PC-9 (cell line): ENCODE results near the gene TMPRSS11A. TPM values are rescaled to one million over a fixed set of nuclear protein-coding genes. Genes with fewer than 3 reads are reported as not detected.

Source experiments
- BruUV-seq: library from RNA; stranded (reverse); fragments of 400-500 nt; replicated peaks from 2 replicates; lab custom pipeline; 2021; lab: Mats Ljungman, UMichigan
- CTCF ChIA-PET: fragments of 300-600 bp; sonication (Branson Sonifier 250); formaldehyde crosslinking; loops from one replicate; lab custom pipeline; 2022; ENCODE audit warnings: antibody characterized with exemption; lab: Charles Lee
- POLR2A ChIA-PET: fragments of 300-600 bp; sonication (Branson Sonifier 250); formaldehyde crosslinking; loops from one replicate; lab custom pipeline; 2022; ENCODE audit warnings: antibody characterized with exemption; ENCODE audit not compliant: unreplicated experiment; lab: Charles Lee
- DNase-seq, 2 experiments: peaks; one replicate each; pipeline versions ENCODE4 v3.0.0 to v3.0.0-alpha.2; 2015 to 2022; ENCODE audit warnings: mixed read lengths in 1 of 2
- H2AFZ ChIP-seq: fragments of 200-600 bp; sonication (generic); 2 replicates; pipeline ENCODE4 v1.8.1; 2017; ENCODE audit warnings: antibody characterized with exemption
- H3F3A ChIP-seq: fragments of 200-600 bp; sonication (generic); 2 replicates; pipeline ENCODE4 v1.8.1; 2017; ENCODE audit warnings: antibody characterized with exemption, mild to moderate bottlenecking, low read depth; ENCODE audit not compliant: insufficient read depth
- H3K27ac ChIP-seq: fragments of 200-600 bp; sonication (generic); 2 replicates; pipeline ENCODE4 v1.6.1; 2016; ENCODE audit warnings: mixed run types
- H3K27me3 ChIP-seq: fragments of 200-600 bp; sonication (generic); 2 replicates; pipeline ENCODE4 v1.6.1; 2016; ENCODE audit warnings: low read depth, mixed run types; ENCODE audit not compliant: insufficient read depth
- H3K36me3 ChIP-seq: fragments of 200-600 bp; sonication (generic); 2 replicates; pipeline ENCODE4 v1.6.1; 2016; ENCODE audit warnings: low read depth, mixed run types
- H3K4me1 ChIP-seq: fragments of 200-600 bp; sonication (generic); replicated peaks from 2 replicates; pipeline ENCODE4 v1.6.1; 2016; ENCODE audit warnings: mixed run types; ENCODE audit not compliant: insufficient read depth
- H3K4me2 ChIP-seq: fragments of 200-600 bp; sonication (generic); 2 replicates; pipeline ENCODE4 v1.6.1; 2017; ENCODE audit warnings: mixed run types
- H3K4me3 ChIP-seq: fragments of 200-600 bp; sonication (generic); 2 replicates; pipeline ENCODE4 v1.6.1; 2016; ENCODE audit warnings: mixed run types
- H3K79me2 ChIP-seq: fragments of 200-600 bp; sonication (generic); 2 replicates; pipeline ENCODE4 v1.6.1; 2017; ENCODE audit warnings: low read depth, mixed run types
- H3K9me2 ChIP-seq: fragments of 200-600 bp; sonication (generic); 2 replicates; pipeline ENCODE4 v1.8.1; 2017; ENCODE audit warnings: mild to moderate bottlenecking; ENCODE audit not compliant: insufficient read depth
- H3K9me3 ChIP-seq: fragments of 200-600 bp; sonication (generic); 2 replicates; pipeline ENCODE4 v1.8.1; 2016; ENCODE audit warnings: low read depth; ENCODE audit not compliant: insufficient read depth
- H4K20me1 ChIP-seq: fragments of 200-600 bp; sonication (generic); 2 replicates; pipeline ENCODE4 v1.8.1; 2017; ENCODE audit not compliant: insufficient read depth
- EZH2 ChIP-seq: fragments of 200-600 bp; sonication (generic); IDR thresholded peaks from 2 replicates; pipeline ENCODE4 v1.8.0; 2017; ENCODE audit warnings: antibody characterized with exemption, low read depth
- intact Hi-C: fragments of 100-400 bp; cut with micrococcal nuclease; formaldehyde crosslinking; loops from one replicate; pipeline ENCODE4 v1.10.0; 2022; ENCODE audit not compliant: unreplicated experiment
- total RNA-seq: library from RNA; stranded (reverse); gene quantifications from 2 replicates; pipeline ENCODE4 v1.2.3, GENCODE V29; 2021
- TF ChIP-seq, protein P1 (sequence below): fragments of 200-600 bp; sonication (generic); conservative IDR thresholded peaks from 2 replicates; pipeline ENCODE4 v1.6.1; 2017; ENCODE audit warnings: mixed run types, antibody characterized with exemption, mild to moderate bottlenecking, moderate library complexity

The TMPRSS11A gene
- total RNA-seq, 1 experiment from 2014 or later, result not detected

DNA sequence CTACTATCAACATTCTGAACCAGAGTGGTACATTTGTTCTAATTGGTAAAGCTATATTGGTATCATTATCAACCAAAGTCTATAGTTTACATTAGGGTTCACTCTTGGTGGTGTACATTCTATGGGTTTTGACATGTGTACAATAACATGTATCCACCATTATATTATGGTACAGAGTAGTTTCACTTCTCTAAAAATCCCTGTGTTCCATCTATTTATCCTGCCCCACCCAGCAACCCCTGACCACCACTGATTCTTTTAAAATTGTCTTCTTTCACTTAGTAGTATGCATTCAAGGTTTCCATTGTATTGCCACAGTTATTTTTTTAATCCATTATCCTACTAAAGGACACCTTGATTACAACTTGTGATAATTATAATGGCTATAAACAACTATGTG lies 64.2 kb downstream of the TMPRSS11A start:
- Histone ChIP-seq H2AFZ (no peak overlapping the region), H3K27ac (no peak overlapping the region), H3K36me3 (no peaks in the 10 kb centered on the region), H3K9me3 (no peaks in the 10 kb centered on the region), H3F3A (no peaks in the 10 kb centered on the region), H3K4me1 (no peaks in the 10 kb centered on the region), H3K4me3 (no peak overlapping the region), H3K9me2 (no peaks in the 10 kb centered on the region; the same call in 1 of the 2 replicates), H3K27me3 (no peaks in the 10 kb centered on the region), H4K20me1 (no peaks in the 10 kb centered on the region), H3K4me2 (no peak overlapping the region), H3K79me2 (no peaks in the 10 kb centered on the region)
- POLR2A ChIA-PET, result interaction anchor here (0.6 kb wide), 1 partner anchor 78 kb away, joined by 5 read pairs; no protein-coding TSS in a partner anchor
- TF ChIP-seq, protein P1, sequence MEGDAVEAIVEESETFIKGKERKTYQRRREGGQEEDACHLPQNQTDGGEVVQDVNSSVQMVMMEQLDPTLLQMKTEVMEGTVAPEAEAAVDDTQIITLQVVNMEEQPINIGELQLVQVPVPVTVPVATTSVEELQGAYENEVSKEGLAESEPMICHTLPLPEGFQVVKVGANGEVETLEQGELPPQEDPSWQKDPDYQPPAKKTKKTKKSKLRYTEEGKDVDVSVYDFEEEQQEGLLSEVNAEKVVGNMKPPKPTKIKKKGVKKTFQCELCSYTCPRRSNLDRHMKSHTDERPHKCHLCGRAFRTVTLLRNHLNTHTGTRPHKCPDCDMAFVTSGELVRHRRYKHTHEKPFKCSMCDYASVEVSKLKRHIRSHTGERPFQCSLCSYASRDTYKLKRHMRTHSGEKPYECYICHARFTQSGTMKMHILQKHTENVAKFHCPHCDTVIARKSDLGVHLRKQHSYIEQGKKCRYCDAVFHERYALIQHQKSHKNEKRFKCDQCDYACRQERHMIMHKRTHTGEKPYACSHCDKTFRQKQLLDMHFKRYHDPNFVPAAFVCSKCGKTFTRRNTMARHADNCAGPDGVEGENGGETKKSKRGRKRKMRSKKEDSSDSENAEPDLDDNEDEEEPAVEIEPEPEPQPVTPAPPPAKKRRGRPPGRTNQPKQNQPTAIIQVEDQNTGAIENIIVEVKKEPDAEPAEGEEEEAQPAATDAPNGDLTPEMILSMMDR, result no peak
- TF ChIP-seq EZH2, result no peak
- intact Hi-C loops, result no loop called here
- CTCF ChIA-PET, result no interaction called here
- BruUV-seq, result no TSS peak
- no peak for DNase-seq

DNA sequence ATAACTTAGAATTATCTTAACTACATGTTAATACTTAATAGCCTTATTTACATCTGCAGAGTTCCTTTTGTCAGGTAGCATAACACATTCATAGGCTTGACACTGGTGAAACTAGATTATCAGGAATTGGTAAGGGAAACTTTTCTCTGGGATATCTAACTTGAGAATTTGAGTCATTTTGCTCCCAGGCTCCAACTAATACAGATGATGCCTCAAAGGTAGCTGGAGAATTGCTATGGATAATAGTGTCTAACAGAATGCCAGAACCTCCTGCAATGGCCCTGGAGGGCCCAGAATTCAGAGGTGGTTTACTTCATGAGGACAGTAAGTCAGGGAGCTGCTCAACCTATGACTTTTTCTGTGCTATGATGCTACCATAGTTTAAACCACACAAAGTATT lies 65.6 kb downstream of the TMPRSS11A start:
- no peak overlapping the region for H3K4me2 ChIP-seq
- no peaks in the 10 kb centered on the region for H3K36me3 ChIP-seq
- no peak overlapping the region for H2AFZ ChIP-seq
- no peaks in the 10 kb centered on the region for H3K79me2 ChIP-seq
- intact Hi-C loops, result no loop called here
- POLR2A ChIA-PET, result no interaction called here
- no peak overlapping the region for H3K4me3 ChIP-seq
- H3K9me3 ChIP-seq, result no peaks in the 10 kb centered on the region
- H3F3A ChIP-seq, result no peaks in the 10 kb centered on the region
- CTCF ChIA-PET, result no interaction called here
- H3K9me2 ChIP-seq, result no peaks in the 10 kb centered on the region; the same call in 1 of the 2 replicates
- H3K4me1 ChIP-seq, result no peaks in the 10 kb centered on the region
- BruUV-seq, result no TSS peak
- TF ChIP-seq, protein P1, result no peak
- no peak for TF ChIP-seq EZH2
- DNase-seq, result no peak
- H3K27ac ChIP-seq, result no peak overlapping the region
- no peaks in the 10 kb centered on the region for H3K27me3 ChIP-seq
- no peaks in the 10 kb centered on the region for H4K20me1 ChIP-seq

DNA sequence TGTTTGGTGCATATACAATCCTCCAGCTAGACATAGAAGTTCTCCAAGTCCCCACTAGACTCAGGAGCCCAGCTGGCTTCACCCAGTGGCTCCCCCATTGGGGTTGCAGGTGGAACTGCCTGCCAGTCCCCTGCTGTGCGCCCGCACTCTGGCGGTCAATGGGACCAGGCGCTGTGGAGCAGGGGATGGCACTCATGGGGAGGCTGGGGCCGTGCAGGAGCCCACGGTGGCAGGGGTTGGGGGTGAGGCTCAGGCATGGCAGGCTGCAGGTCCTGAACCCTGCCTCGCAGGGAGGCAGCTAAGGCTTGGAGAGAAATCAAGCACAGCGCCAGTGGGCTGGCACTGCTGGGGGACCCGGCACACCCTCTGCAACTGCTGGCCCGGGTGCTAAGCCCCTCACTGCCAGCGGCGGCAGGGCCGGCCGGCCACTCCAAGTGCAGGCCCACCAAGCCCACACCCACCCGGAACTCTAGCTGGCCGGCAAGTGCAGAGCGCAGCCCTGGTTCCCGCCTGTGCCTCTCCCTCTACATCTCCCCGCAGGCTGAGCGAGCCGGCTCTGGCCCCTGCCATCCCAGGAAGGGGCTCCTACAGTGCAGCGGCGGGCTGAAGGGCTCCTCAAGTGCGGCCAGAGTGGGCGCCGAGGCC lies 66.8 kb downstream of the TMPRSS11A start:
- H3K4me3 ChIP-seq, result no peak overlapping the region
- ChIA-PET CTCF (no interaction called here), POLR2A (no interaction called here)
- no peak for DNase-seq
- no peaks in the 10 kb centered on the region for H3F3A ChIP-seq
- no TSS peak for BruUV-seq
- no peaks in the 10 kb centered on the region for H3K4me1 ChIP-seq
- no peak overlapping the region for H3K27ac ChIP-seq
- H4K20me1 ChIP-seq, result no peaks in the 10 kb centered on the region
- intact Hi-C loops, result no loop called here
- no peaks in the 10 kb centered on the region; the same call in 1 of the 2 replicates for H3K9me2 ChIP-seq
- no peaks in the 10 kb centered on the region for H3K9me3 ChIP-seq
- no peak for TF ChIP-seq EZH2
- TF ChIP-seq, protein P1, result no peak
- H3K36me3 ChIP-seq, result no peaks in the 10 kb centered on the region
- H2AFZ ChIP-seq, result no peak overlapping the region
- no peak overlapping the region for H3K4me2 ChIP-seq
- no peaks in the 10 kb centered on the region for H3K27me3 ChIP-seq
- no peaks in the 10 kb centered on the region for H3K79me2 ChIP-seq
